Keratinocyte (primary cell): ENCODE results near the gene HCN2. TPM values are rescaled to one million over a fixed set of nuclear protein-coding genes. Genes with fewer than 3 reads are reported as not detected.

ENCODE experiments used
- DNase-seq: peaks from one replicate; pipeline ENCODE4 v3.0.0-alpha.2; 2011; ENCODE audit warnings: low read depth, missing footprints, low spot score
- FAIRE-seq: peaks from 2 replicates; lab custom pipeline; 2011; peaks lifted over from hg19 to GRCh38; lab: Jason Lieb, UNC
- H2AFZ ChIP-seq: 2 replicates; pipeline ENCODE4 v1.6.0; 2012; ENCODE audit warnings: low read length, control low read depth, inconsistent platforms; ENCODE audit not compliant: control insufficient read depth
- H3K27ac ChIP-seq: 2 replicates; pipeline ENCODE4 v1.5.1; 2011; ENCODE audit warnings: low read length; ENCODE audit not compliant: control insufficient read depth, insufficient read depth
- H3K27me3 ChIP-seq: 3 replicates; pipeline ENCODE4 v1.6.0; 2011; ENCODE audit warnings: low read length; ENCODE audit not compliant: control insufficient read depth, insufficient read depth; ENCODE audit errors: extremely low read depth
- H3K36me3 ChIP-seq, 2 experiments: 2 replicates in 1 of 2; 3 replicates in 1 of 2; pipeline ENCODE4 v1.5.1; 2011; ENCODE audit warnings: low read length in 2 of 2, mild to moderate bottlenecking in 1 of 2; ENCODE audit not compliant: control insufficient read depth in 2 of 2, insufficient read depth in 2 of 2; ENCODE audit errors: extremely low read depth in 1 of 2
- H3K4me1 ChIP-seq: 3 replicates; pipeline ENCODE4 v1.5.1; 2011; ENCODE audit warnings: low read length; ENCODE audit not compliant: control insufficient read depth, insufficient read depth; ENCODE audit errors: extremely low read depth
- H3K4me2 ChIP-seq: 3 replicates; pipeline ENCODE4 v1.6.0; 2011; ENCODE audit warnings: low read depth, low read length; ENCODE audit not compliant: control insufficient read depth, insufficient read depth; ENCODE audit errors: extremely low read depth
- H3K4me3 ChIP-seq, 3 experiments: fragments of 200-600 bp in 1 of 3; sonication (generic) in 1 of 3; 2 replicates in 2 of 3; 3 replicates in 1 of 3; pipeline ENCODE4 v1.5.1; 2011 to 2016; ENCODE audit warnings: low read length in 3 of 3, mild to moderate bottlenecking in 3 of 3, control low read depth in 2 of 3, inconsistent platforms in 1 of 3, low read depth in 1 of 3, mixed read lengths in 1 of 3, mixed run types in 1 of 3, moderate library complexity in 1 of 3; ENCODE audit not compliant: control insufficient read depth in 2 of 3, insufficient read depth in 2 of 3; ENCODE audit errors: extremely low read depth in 1 of 3
- H3K79me2 ChIP-seq: 2 replicates; pipeline ENCODE4 v1.6.0; 2012; ENCODE audit warnings: low read length; ENCODE audit not compliant: control insufficient read depth, insufficient read depth
- H3K9ac ChIP-seq: 3 replicates; pipeline ENCODE4 v1.6.0; 2011; ENCODE audit warnings: low read length; ENCODE audit not compliant: control insufficient read depth, insufficient read depth; ENCODE audit errors: extremely low read depth
- H3K9me1 ChIP-seq: 3 replicates; pipeline ENCODE4 v1.6.0; 2011; ENCODE audit warnings: low read length; ENCODE audit not compliant: control insufficient read depth, insufficient read depth; ENCODE audit errors: extremely low read depth
- H3K9me3 ChIP-seq: 2 replicates; pipeline ENCODE4 v1.5.1; 2012; ENCODE audit warnings: low read depth, low read length; ENCODE audit not compliant: control insufficient read depth
- H4K20me1 ChIP-seq: 3 replicates; pipeline ENCODE4 v1.6.0; 2011; ENCODE audit warnings: low read length; ENCODE audit not compliant: control insufficient read depth, insufficient read depth; ENCODE audit errors: extremely low read depth
- CTCF ChIP-seq, 3 experiments: IDR thresholded peaks in 1 of 3; conservative IDR thresholded peaks in 1 of 3; optimal IDR thresholded peaks in 1 of 3; 2 replicates in 2 of 3; 3 replicates in 1 of 3; pipeline versions ENCODE3 to v1.5.1; 2011; ENCODE audit warnings: low read length in 3 of 3, mild to moderate bottlenecking in 3 of 3, moderate library complexity in 2 of 3, control low read depth in 1 of 3, inconsistent platforms in 1 of 3; ENCODE audit not compliant: insufficient read depth in 2 of 3; ENCODE audit errors: extremely low read depth in 1 of 3
- EZH2 ChIP-seq: IDR thresholded peaks from one replicate; pipeline ENCODE4 v1.6.1; 2012; ENCODE audit warnings: inconsistent platforms, mild to moderate bottlenecking, low read length, moderate library complexity
- dilution Hi-C: fragments of 300-500 bp; cut with MboI; formaldehyde crosslinking; loops from one replicate; pipeline ENCODE4 v1.7.0; 2020; ENCODE audit warnings: low sequenced_read_pairs; ENCODE audit not compliant: extremely low pct_ligation_motif_present
- polyA plus RNA-seq, 5 experiments: library from polyadenylated mRNA; depleted of rRNA in 3 of 5; stranded (reverse) in 3 of 5; stranded (forward) in 1 of 5; unstranded in 1 of 5; fragments of >200 nt; gene quantifications; 1 replicate in 1 of 5; 2 replicates in 3 of 5; 3 replicates in 1 of 5; pipeline versions ENCODE4 v1.2.1 to v1.2.3, GENCODE V29; 2011 to 2012; ENCODE audit warnings: missing spikeins in 2 of 5, low read depth in 1 of 5, low replicate concordance in 1 of 5

The HCN2 gene
- polyA plus RNA-seq, 1 donor (not counting 4 experiments of a cell fraction or from before 2014, with no cell fraction given): 0.13 TPM

DNA sequence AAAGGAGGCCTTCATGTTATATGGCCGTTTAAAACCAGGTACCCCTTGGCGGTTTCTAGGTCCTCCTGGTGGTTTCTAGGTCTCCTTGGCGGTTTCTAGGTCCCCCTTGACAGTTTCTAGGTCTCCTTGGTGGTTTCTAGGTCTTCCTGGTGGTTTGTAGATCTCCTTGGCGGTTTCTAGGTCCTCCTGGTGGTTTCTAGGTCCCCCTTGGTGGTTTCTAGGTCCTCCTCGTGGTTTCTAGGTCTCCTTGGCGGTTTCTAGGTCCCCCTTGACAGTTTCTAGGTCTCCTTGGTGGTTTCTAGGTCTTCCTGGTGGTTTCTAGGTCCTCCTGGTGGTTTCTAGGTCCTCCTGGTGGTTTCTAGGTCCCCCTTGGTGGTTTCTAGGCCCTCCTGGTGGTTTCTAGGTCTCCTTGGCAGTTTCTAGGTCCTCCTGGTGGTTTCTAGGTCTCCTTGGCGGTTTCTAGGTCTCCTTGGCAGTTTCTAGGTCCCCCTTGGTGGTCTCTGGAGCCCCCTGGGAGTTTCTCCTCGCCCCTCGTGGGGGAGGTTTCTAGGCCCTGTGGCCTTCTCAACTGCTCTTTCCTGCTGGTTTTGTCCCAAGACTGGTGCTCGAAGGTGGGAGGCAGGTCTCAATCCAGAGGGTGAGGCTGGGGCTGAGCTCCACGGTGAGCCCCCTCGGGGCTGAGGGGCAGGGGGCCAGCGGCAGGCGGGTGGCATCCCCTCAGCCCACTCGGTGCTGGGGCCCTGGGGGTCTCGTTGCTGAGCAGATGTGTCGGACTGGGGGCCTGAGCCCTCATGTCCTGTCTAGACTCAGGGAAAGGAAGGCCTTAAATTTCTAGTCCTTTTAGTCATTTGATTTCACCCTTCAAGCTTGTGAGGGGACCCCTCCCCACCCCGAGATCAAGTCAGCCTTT is 8.0 kb downstream of the HCN2 start:
- Histone ChIP-seq H3K4me3 (no peak overlapping the region), H3K79me2 (no peaks in the 10 kb centered on the region), H3K9ac (no peak overlapping the region), H3K4me1 (no peaks in the 10 kb centered on the region), H3K4me2 (no peak overlapping the region), H3K36me3 (no peaks in the 10 kb centered on the region), H3K9me1 (no peaks in the 10 kb centered on the region), H2AFZ (no peak overlapping the region), H3K27me3 (peaks cover 21% of the 10 kb centered on the region), H3K9me3 (no peaks in the 10 kb centered on the region), H4K20me1 (peaks cover 2% of the 10 kb centered on the region), H3K27ac (no peak overlapping the region)
- dilution Hi-C loops: no loop called here
- no peak for DNase-seq
- no peak for TF ChIP-seq EZH2
- no peak for TF ChIP-seq CTCF (optimal IDR thresholded peaks at IDR 0.05 in 1 of 3, IDR thresholded peaks at IDR 0.05 in 1 of 3, conservative IDR thresholded peaks at IDR 0.05 in 1 of 3; ENCODE audit: extremely low read depth in 1 of 3, insufficient read depth in 2 of 3, low read length in 3 of 3)
- no peak for FAIRE-seq

DNA sequence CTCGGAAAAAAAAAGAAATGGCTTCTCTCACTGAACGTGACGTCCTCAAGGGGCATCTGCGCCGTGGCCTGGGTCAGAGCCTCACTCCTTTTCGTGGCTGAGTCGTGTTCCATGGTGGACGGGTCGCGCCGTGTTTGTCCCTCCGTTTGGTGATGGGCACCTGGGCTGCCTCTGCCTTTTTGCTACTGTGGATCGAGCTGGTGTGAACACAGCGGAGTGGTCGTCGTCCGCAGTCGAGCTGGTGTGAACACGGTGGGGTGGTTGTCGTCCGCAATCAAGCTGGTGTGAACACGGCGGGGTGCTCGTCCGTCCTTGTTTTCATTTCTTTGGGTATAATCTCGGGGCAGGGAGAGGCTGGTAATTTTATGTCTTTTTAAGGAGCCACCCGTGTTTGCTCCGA is 11.6 kb downstream of the HCN2 start:
- Histone ChIP-seq H3K4me2 (no peak overlapping the region), H3K9me3 (no peaks in the 10 kb centered on the region), H3K4me1 (no peaks in the 10 kb centered on the region), H2AFZ (no peak overlapping the region), H3K36me3 (no peaks in the 10 kb centered on the region), H3K9ac (no peak overlapping the region), H3K79me2 (no peaks in the 10 kb centered on the region), H3K9me1 (no peaks in the 10 kb centered on the region), H4K20me1 (peaks cover 2% of the 10 kb centered on the region), H3K27me3 (peaks cover 3% of the 10 kb centered on the region), H3K27ac (no peak overlapping the region), H3K4me3 (no peak overlapping the region)
- DNase-seq: no peak
- dilution Hi-C loops: no loop called here
- no peak for FAIRE-seq
- TF ChIP-seq CTCF (optimal IDR thresholded peaks at IDR 0.05 in 1 of 3, IDR thresholded peaks at IDR 0.05 in 1 of 3, conservative IDR thresholded peaks at IDR 0.05 in 1 of 3; ENCODE audit: extremely low read depth in 1 of 3, insufficient read depth in 2 of 3, low read length in 3 of 3) (no peak), EZH2 (no peak)
